ENCODE results near the gene UTP14C. TPM values are rescaled to one million over a fixed set of nuclear protein-coding genes. Genes with fewer than 3 reads are reported as not detected.
A peak's percentile ranks its signal among the peaks of the same experiment; 100 is the strongest.

Gene UTP14C
- total and polyA plus RNA-seq, 2 of the 13 experiments (the other 11 are each of a cell fraction or from before 2014, with no cell fraction given): 8.8 to 12.2 TPM

GRCh38 chr13:51997641-51998330 is 26.7 kb upstream of the UTP14C start (continued):
- TF ChIP-seq ZNF256 (CRISPR knock-in tag; conservative IDR thresholded peaks at IDR 0.05) (no peak), AFF4 (CRISPR knock-in tag; IDR thresholded peaks at IDR 0.05) (no peak), SETDB1 (CRISPR knock-in tag; IDR thresholded peaks at IDR 0.05; ENCODE audit: borderline replicate concordance) (no peak), CREB1 (IDR thresholded peaks at IDR 0.05) (no peak), CREB1 (CRISPR knock-in tag; IDR thresholded peaks at IDR 0.05) (peak; percentile 67), SOX6 (IDR thresholded peaks at IDR 0.05) (no peak), SOX6 (CRISPR knock-in tag; IDR thresholded peaks at IDR 0.05) (peak; percentile 73), ZNF124 (CRISPR knock-in tag; IDR thresholded peaks at IDR 0.05) (no peak), ZNF260 (CRISPR knock-in tag; IDR thresholded peaks at IDR 0.05; ENCODE audit: borderline replicate concordance, low read depth) (no peak), SRSF9 (IDR thresholded peaks at IDR 0.05; ENCODE audit: borderline replicate concordance, insufficient read depth, low read depth, low read length, poor library complexity, severe bottlenecking) (no peak), ZNF615 (CRISPR knock-in tag; IDR thresholded peaks at IDR 0.05; ENCODE audit: borderline replicate concordance) (peak; percentile 4; the same call in 1 of the 2 replicates), ZNF574 (CRISPR knock-in tag; IDR thresholded peaks at IDR 0.05) (peak; percentile 51; the same call in 1 of the 2 replicates), ZNF329 (CRISPR knock-in tag; IDR thresholded peaks at IDR 0.05; ENCODE audit: low read depth) (no peak), ATAD3A (CRISPR knock-in tag; IDR thresholded peaks at IDR 0.05) (no peak), ZBTB1 (CRISPR knock-in tag; IDR thresholded peaks at IDR 0.05; ENCODE audit: borderline replicate concordance) (no peak), MXD4 (CRISPR knock-in tag; IDR thresholded peaks at IDR 0.05) (peak; percentile 52; the same call in 1 of the 2 replicates), GTF3A (CRISPR knock-in tag; conservative IDR thresholded peaks at IDR 0.05) (no peak), SRSF1 (optimal IDR thresholded peaks at IDR 0.05; ENCODE audit: low read depth, low read length) (no peak), RFX5 (IDR thresholded peaks at IDR 0.05; ENCODE audit: low read depth, low read length) (no peak)
- TF ChIP-seq, protein P1, sequence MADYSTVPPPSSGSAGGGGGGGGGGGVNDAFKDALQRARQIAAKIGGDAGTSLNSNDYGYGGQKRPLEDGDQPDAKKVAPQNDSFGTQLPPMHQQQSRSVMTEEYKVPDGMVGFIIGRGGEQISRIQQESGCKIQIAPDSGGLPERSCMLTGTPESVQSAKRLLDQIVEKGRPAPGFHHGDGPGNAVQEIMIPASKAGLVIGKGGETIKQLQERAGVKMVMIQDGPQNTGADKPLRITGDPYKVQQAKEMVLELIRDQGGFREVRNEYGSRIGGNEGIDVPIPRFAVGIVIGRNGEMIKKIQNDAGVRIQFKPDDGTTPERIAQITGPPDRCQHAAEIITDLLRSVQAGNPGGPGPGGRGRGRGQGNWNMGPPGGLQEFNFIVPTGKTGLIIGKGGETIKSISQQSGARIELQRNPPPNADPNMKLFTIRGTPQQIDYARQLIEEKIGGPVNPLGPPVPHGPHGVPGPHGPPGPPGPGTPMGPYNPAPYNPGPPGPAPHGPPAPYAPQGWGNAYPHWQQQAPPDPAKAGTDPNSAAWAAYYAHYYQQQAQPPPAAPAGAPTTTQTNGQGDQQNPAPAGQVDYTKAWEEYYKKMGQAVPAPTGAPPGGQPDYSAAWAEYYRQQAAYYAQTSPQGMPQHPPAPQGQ (CRISPR knock-in tag; IDR thresholded peaks at IDR 0.05; ENCODE audit: borderline replicate concordance): peak; percentile 71; the same call in 1 of the 2 replicates
- TF ChIP-seq, protein P2, sequence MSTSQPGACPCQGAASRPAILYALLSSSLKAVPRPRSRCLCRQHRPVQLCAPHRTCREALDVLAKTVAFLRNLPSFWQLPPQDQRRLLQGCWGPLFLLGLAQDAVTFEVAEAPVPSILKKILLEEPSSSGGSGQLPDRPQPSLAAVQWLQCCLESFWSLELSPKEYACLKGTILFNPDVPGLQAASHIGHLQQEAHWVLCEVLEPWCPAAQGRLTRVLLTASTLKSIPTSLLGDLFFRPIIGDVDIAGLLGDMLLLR (CRISPR knock-in tag; IDR thresholded peaks at IDR 0.05): 0 out of 2 replicates have a peak, but pooled peaks have one; percentile 52
